Ishikawa (cell line): Measurements from ENCODE around the gene TBC1D2B.

ENCODE experiments used
- CEBPB ChIP-seq: IDR thresholded peaks from 2 replicates; pipeline ENCODE4 v1.6.1; 2012
- CREB1 ChIP-seq: IDR thresholded peaks from 2 replicates; pipeline ENCODE4 v1.6.1; 2012; ENCODE audit warnings: low read depth
- EGR1 ChIP-seq: IDR thresholded peaks from 2 replicates; pipeline ENCODE4 v1.6.1; 2012
- EP300 ChIP-seq: IDR thresholded peaks from 2 replicates; pipeline ENCODE4 v1.6.1; 2012; ENCODE audit warnings: borderline replicate concordance
- FOXM1 ChIP-seq: IDR thresholded peaks from 2 replicates; pipeline ENCODE4 v1.6.1; 2012; ENCODE audit warnings: low read depth, borderline replicate concordance
- MAX ChIP-seq: IDR thresholded peaks from 2 replicates; pipeline ENCODE4 v1.6.1; 2012
- NFIC ChIP-seq: IDR thresholded peaks from 2 replicates; pipeline ENCODE4 v1.6.1; 2012
- RAD21 ChIP-seq: IDR thresholded peaks from 2 replicates; pipeline ENCODE4 v1.6.1; 2012; ENCODE audit warnings: low read depth
- REST ChIP-seq: IDR thresholded peaks from 2 replicates; pipeline ENCODE4 v1.6.1; 2012; ENCODE audit warnings: low read depth, mild to moderate bottlenecking
- TAF1 ChIP-seq: IDR thresholded peaks from 2 replicates; pipeline ENCODE4 v1.6.1; 2012; ENCODE audit warnings: low read depth, mild to moderate bottlenecking
- TCF12 ChIP-seq: IDR thresholded peaks from 2 replicates; pipeline ENCODE4 v1.6.1; 2012; ENCODE audit warnings: low read depth
- YY1 ChIP-seq: IDR thresholded peaks from 2 replicates; pipeline ENCODE4 v1.6.1; 2012; ENCODE audit warnings: low read depth
- ZBTB7A ChIP-seq: IDR thresholded peaks from 2 replicates; pipeline ENCODE4 v1.6.1; 2012; ENCODE audit warnings: low read depth

- TF ChIP-seq EP300 (no peak), YY1 (no peak), TCF12 (no peak), FOXM1 (no peak), MAX (no peak), CEBPB (no peak), EGR1 (no peak), CREB1 (no peak), ZBTB7A (no peak), REST (peak; percentile 67), NFIC (no peak), TAF1 (no peak), RAD21 (no peak)
These were observed 47.8 kb upstream of the TBC1D2B start for GRCh38 chr15:78125267-78125666.
